Testis (tissue), 3 donors: Measurements from ENCODE around the gene DROSHA. TPM values are rescaled to one million over a fixed set of nuclear protein-coding genes. Genes with fewer than 3 reads are reported as not detected.
A peak's percentile ranks its signal among the peaks of the same experiment; 100 is the strongest.

ENCODE experiments used
- DNase-seq: peaks from one replicate; pipeline ENCODE4 v3.0.0-alpha.2; 2019
- H3K27ac ChIP-seq, 2 donors: fragments of 200-600 bp; sonication (generic); one replicate each; pipeline ENCODE4 v1.5.1; 2019
- H3K27me3 ChIP-seq: fragments of 200-600 bp; sonication (generic); one replicate; pipeline ENCODE4 v1.5.1; 2019
- H3K36me3 ChIP-seq: fragments of 200-600 bp; sonication (generic); one replicate; pipeline ENCODE4 v1.5.1; 2017; ENCODE audit warnings: low read depth; ENCODE audit errors: missing control alignments
- H3K4me1 ChIP-seq: fragments of 200-600 bp; sonication (generic); one replicate; pipeline ENCODE4 v1.5.1; 2019
- H3K4me3 ChIP-seq, 2 donors: fragments of 200-600 bp; sonication (generic); one replicate each; pipeline ENCODE4 v1.5.1; 2017 to 2019
- H3K9me3 ChIP-seq: fragments of 200-600 bp; sonication (generic); one replicate; pipeline ENCODE4 v1.5.1; 2017
- POLR2A ChIP-seq: fragments of 450-650 bp; IDR thresholded peaks from one replicate; pipeline ENCODE4 v1.6.1; 2017; ENCODE audit warnings: antibody characterized with exemption, mild to moderate bottlenecking, moderate library complexity
- WGBS, 2 donors: methylation state at CpG; one replicate each; pipeline ENCODE4 v1.1.5; 2018; 5-methylcytosine and 5-hydroxymethylcytosine counted together
- intact Hi-C: fragments of 100-400 bp; cut with DNase I; formaldehyde crosslinking; loops from one replicate; pipeline ENCODE4 v1.15.1; 2023; ENCODE audit warnings: low total_unique reads
- polyA plus RNA-seq: library from polyadenylated mRNA; stranded (reverse); fragments of 350-450 nt; fragmentation: Illumina TruSeq; extraction: RNeasy Lipid Tissue Mini Kit (QIAGEN cat#74804); gene quantifications from one replicate; pipeline ENCODE4 v1.2.3, GENCODE V29; 2014; ENCODE audit warnings: low read depth, low replicate concordance; ENCODE audit not compliant: insufficient read depth
- total RNA-seq, 2 donors: library from RNA; depleted of rRNA; stranded (reverse); fragments of >200 nt; gene quantifications; one replicate each; pipeline ENCODE4 v1.2.3, GENCODE V29; 2016
- TF ChIP-seq, protein P1 (sequence below), 3 experiments: fragments of 450-650 bp in 2 of 3; fragments of 200-600 bp in 1 of 3; sonication (generic) in 1 of 3; IDR thresholded peaks; one replicate each; pipeline ENCODE4 v1.5.1; 2016 to 2019; ENCODE audit warnings: antibody characterized with exemption in 3 of 3, mild to moderate bottlenecking in 2 of 3, moderate library complexity in 1 of 3

Gene DROSHA
- total and polyA plus RNA-seq, 3 donors from 2014 or later = 23.3 to 79.6 (median 50.4) TPM

DNA sequence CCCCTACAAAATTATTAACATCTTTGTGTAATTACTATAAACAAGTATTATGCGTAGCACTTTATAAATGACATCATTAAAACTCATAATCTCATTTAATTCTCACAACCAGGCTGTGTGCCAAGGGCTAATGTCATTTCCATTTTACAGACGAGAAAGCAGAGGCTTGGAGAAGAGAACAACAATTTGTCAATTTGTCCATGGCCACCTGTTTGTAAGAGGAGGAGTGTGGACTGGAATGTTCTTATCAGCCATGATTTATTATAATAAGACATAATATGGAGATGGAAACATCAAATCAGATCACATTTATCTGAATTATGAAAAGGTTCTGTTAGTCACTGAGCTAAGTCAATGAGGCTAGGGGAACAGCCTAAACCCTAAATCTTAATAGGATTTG, 97.0 kb downstream of the DROSHA start:
- Histone ChIP-seq H3K36me3 (no peaks in the 10 kb centered on the region), H3K4me1 (no peaks in the 10 kb centered on the region), H3K4me3 (no peak overlapping the region), H3K9me3 (no peaks in the 10 kb centered on the region), H3K27ac (no peak overlapping the region), H3K27me3 (no peaks in the 10 kb centered on the region)
- WGBS, 2 donors = 83 to 85% methylated on average over 2 of the region's 2 CpGs
- no peak for DNase-seq
- TF ChIP-seq POLR2A = no peak
- TF ChIP-seq, protein P1, sequence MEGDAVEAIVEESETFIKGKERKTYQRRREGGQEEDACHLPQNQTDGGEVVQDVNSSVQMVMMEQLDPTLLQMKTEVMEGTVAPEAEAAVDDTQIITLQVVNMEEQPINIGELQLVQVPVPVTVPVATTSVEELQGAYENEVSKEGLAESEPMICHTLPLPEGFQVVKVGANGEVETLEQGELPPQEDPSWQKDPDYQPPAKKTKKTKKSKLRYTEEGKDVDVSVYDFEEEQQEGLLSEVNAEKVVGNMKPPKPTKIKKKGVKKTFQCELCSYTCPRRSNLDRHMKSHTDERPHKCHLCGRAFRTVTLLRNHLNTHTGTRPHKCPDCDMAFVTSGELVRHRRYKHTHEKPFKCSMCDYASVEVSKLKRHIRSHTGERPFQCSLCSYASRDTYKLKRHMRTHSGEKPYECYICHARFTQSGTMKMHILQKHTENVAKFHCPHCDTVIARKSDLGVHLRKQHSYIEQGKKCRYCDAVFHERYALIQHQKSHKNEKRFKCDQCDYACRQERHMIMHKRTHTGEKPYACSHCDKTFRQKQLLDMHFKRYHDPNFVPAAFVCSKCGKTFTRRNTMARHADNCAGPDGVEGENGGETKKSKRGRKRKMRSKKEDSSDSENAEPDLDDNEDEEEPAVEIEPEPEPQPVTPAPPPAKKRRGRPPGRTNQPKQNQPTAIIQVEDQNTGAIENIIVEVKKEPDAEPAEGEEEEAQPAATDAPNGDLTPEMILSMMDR (IDR thresholded peaks at IDR 0.05) = no peak
- intact Hi-C loops = no loop called here

DNA sequence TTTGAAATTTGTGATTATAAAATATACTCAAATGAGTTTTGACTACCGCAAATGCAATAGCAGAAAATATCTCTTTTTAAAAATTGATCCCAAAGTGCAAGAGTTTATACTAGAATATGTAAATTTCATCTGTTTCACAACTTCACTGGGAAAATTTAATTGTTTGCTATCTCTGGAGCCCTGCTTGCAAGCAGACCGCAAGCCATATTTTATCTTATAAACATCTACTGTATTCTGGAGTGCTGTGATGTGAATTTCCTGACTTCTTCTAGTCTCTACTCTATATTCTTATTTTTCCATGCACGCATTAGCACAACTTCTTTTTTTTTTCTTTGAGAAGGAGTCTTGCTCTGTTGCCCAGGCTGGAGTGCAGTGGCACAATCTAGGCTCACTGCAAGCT, 98.7 kb downstream of the DROSHA start:
- no peak overlapping the region for H3K27ac ChIP-seq
- no peaks in the 10 kb centered on the region for H3K4me1 ChIP-seq
- no peaks in the 10 kb centered on the region for H3K36me3 ChIP-seq
- no peak for TF ChIP-seq POLR2A
- TF ChIP-seq, protein P1 (IDR thresholded peaks at IDR 0.05) = no peak
- intact Hi-C loops = no loop called here
- H3K9me3 ChIP-seq = no peaks in the 10 kb centered on the region
- H3K4me3 ChIP-seq = no peak overlapping the region
- DNase-seq = no peak
- WGBS, 2 donors = 94 to 99% methylated on average over 3 of the region's 3 CpGs
- H3K27me3 ChIP-seq = no peaks in the 10 kb centered on the region

DNA sequence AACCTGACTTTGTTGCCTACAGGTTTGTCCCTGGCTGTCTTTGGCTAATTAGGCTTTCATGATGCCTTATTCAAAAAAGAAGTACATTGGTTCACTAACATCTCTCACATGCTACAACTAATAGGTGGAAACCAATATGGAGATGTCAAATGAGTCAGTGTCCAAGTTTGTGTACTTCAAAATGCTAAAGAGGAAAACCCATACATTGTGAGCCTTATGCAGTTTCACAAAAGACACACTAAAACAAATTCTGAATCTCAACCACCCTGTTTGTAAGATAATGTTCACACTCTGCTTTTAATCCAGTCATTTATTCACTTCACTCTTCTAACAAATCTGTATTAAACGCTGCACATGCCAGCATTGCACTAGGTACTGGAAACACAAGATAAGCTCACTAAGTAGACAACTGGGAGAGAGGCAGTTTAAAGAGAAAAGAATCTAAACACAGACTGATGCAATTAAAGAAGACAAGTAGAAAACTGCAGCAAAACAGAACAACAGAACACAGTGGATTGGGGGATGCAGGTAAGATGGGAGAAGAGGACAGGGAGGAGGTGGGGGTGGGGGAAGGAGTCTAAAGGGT, 104.1 kb downstream of the DROSHA start:
- no peaks in the 10 kb centered on the region for H3K27me3 ChIP-seq
- intact Hi-C loops = no loop called here
- H3K9me3 ChIP-seq = no peaks in the 10 kb centered on the region
- H3K27ac ChIP-seq = peak overlapping the region; percentile 6 to 39
- H3K4me3 ChIP-seq = no peak overlapping the region
- H3K4me1 ChIP-seq = peaks cover 14% of the 10 kb centered on the region
- DNase-seq = no peak
- H3K36me3 ChIP-seq = no peaks in the 10 kb centered on the region
- TF ChIP-seq, protein P1 (IDR thresholded peaks at IDR 0.05) = no peak
- TF ChIP-seq POLR2A = no peak
- WGBS, 2 donors = 41 to 57% methylated on average over 1 of the region's 1 CpG

DNA sequence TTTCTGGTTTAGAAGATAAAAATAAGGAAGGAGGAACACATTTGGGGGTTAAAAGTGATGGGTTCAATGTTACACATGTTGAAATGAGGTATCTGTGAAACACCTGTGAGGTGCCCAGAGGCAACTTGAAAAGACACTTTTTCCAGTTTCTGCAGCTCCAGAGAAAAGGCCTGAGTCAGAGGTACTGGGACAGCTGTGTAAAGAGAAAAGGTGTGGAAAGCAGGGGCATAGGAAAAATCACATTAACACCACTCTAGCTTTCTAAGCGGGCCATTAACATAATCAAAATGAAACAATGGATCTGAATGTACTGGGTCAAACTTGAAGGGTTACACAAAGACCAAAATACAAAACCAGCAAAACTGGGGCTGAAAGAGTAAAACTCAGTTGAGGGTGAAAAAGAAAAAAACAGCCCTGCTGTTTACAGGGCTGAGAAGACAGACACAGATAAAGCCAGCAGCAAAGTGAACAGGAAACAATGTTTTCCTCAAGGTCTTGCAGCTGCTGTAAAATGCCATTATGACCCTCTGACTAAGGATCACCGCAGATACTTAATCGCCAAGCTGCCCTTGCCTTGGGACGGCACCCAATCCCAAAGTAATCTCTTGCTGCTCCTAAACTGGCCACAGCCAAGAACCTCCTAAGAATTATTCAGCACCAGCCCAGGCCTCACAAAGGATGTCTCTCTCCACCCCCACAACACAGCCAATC, 104.7 kb downstream of the DROSHA start:
- no peak overlapping the region for H3K4me3 ChIP-seq
- no peaks in the 10 kb centered on the region for H3K9me3 ChIP-seq
- H3K27me3 ChIP-seq = no peaks in the 10 kb centered on the region
- H3K27ac ChIP-seq = peak overlapping the region; percentile 6 to 39
- DNase-seq = peak; percentile 46
- H3K4me1 ChIP-seq = peaks cover 14% of the 10 kb centered on the region
- H3K36me3 ChIP-seq = no peaks in the 10 kb centered on the region
- TF ChIP-seq POLR2A = no peak
- TF ChIP-seq, protein P1 (IDR thresholded peaks at IDR 0.05) = no peak
- intact Hi-C loops = no loop called here
- WGBS, 2 donors = 23 to 35% methylated on average over 4 of the region's 4 CpGs
